ENCODE results near the gene RASSF4.
A peak's percentile ranks its signal among the peaks of the same experiment; 100 is the strongest.

RASSF4 gene

DNA sequence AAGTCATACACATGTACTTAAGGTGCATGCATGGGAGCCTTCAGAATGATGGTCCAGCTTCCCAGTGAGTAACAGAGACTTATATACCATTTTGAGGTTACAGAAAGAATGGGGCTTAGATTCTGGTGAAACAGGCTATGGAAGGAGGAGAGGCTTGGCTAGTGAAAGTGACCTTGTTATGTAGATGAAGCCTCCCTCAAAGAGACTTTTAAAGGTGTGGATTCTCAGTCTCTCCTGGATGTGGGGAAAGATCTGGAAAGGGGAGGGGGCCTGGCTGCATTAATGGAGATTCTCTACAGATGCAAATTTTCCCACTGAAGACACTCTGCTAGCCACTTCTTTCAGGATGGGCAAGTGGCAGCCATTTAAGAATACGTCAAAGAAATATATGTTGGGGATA lies 5.5 kb downstream of the RASSF4 start:
- no peak for DNase-seq

DNA sequence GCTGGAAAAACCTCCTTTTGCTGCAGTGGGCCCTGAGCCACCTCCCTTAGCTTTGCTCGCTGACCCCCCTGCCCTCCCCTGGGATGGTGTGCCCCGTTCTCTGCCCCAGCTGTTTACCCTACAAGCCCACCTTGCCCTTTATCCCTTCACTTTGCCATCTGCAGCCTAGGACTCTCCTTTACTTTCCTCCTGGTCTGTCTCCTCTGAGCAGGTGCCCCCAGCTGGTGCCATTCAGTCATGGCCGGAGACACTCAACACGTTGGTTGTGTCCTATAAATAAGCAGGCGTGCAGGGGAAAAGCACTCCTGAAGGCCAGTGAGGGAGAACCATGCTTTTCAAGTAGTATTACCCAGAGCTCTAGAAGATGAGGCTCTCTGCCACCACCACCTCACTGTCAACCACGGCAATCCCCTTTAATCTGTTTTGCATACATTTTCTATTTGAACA lies 6.1 kb downstream of the RASSF4 start:
- no peak for DNase-seq

DNA sequence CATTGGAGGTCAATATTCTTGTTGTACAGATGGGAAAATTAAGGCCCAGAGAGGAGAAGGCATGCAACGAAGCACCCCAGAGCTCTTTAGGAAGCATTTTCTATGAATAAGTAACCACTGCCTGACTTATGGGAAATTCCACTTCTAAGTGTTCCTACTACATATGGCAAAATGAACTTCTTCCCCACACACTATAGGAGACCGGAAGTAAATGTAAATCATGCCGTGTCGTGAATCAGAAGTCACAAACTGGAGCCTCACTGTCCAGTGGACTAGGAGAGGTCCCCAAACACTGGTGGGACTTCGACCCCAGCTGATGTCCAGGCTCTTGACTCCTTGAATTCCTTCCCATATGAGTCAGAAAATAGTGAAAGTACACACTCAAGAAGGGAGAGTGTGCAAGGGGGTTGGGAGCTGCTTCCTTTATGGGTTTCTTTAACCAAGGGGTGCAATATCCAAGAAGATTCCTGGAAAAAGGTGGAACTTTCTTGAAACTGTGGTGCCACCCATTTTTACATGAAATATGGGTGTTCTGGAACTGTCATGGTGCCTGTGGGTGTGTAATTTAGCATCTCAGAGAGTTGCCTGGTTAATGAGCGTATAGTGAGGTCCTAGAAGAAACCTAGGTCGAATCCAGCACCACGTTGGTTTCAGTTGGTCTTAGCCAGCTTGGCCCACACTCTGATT lies 6.7 kb downstream of the RASSF4 start:
- DNase-seq = no peak

DNA sequence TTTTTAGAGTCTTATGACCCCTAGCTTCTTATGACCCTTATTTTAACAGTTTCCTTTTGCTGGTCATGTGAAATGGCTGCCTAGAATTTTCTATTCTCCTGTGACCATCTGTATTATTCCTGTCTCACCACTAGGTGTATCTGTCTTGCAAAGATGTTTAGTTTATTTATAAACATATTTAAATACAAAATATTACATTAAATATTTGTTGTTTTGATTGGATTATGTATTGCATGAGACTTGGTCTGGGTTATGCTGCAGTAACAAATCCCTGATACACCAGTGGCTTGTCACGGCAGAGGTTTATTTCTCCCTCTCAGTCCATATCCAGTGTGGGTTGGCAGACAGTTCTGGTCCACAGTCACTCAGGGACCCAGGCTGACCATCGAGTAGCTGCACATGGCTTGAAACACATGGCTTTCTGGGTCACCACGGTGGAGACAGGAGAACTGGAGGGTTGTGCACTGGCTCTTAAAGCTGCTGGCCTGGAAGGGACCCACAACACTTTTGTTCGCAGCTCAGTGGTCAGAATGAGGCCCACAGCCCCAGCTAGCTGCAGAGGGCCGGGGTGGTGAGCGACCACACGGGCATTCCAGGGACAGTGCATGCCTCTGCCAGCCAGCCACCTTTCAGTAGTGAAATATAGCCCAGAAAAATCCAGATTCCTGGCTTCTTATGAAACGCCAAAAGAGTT lies 7.4 kb downstream of the RASSF4 start:
- DNase-seq = no peak

DNA sequence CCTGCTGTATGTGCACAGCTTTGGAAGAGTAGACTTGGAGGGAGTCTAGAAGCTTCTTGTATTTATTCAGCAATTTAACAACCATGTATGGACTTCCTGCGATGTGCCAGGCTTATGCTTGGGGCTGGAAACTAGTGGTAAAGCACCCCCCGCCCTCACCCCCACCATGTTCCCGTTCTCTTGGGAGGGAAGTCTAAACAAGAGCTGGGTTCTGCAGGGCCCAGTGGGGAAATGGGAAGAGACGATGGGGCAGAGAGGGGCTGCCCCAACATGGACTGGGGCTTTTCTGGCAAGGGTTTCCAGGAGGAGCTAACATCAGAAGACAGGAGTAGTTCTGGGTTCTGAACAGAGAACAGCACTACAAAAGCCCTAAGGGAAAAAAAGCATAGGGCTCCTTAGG lies 8.0 kb downstream of the RASSF4 start:
- DNase-seq = no peak

DNA sequence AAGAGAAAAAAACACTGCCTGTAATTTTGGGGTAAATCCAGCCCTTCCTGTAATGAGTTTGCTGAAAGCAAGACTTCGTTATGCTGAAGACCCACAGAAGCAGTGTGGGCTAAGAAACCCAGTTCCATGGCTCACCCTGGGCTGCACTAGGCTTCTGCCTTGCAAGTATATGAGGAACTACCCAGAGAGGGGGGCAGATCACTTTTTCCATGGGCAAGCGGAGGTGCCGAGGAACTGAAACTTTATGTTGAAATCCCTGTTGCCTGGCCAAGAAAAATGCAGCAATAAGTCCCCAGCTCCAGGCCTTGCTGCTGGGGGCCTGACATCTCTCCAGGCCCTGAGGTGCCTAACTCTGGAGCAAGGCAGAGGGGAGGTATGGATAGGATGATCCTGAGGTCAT lies 8.5 kb downstream of the RASSF4 start:
- DNase-seq = no peak

DNA sequence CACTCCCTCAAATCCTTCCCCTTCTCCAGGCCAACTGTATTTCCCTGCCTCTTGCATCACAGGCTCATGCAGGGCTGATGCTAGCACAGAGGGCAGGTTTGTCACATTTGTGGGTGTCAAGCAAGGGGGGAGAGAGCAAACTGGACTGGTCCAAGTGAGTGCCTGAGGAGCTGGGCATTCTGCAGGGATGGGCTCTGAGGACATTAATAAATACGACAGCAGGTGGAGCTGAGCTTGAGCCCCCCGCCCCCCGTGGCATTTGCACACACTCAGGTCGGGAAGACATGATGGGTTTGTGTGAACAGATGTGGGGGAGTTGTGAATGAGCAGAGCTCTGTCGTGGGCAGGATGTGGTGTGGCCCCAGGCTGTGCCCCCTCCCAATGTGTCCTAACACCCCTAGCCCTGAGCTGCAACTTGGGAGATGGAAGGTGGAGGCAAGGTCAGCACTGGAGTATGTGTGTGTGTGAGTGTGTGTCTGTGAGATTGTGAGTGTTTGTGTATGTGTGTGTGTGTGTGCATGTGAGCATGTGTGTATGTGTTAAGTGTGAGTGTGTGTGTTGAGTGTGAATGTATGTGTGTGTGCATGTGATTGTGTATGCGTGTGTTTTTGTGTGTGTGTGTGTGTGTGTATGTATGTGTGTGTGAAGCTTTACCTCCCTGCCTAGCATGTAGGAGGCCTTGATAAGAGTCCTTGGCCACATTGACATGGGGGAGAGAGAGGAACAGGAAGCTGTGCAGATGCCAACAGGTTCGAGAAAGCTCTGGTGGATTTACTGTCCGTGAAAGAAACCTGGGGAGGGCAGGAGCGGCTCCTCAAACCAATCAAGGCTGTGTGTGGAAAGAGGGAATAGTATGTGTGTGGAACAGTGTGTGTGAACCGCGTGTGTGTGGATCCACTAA lies 9.1 kb downstream of the RASSF4 start:
- DNase-seq = no peak

DNA sequence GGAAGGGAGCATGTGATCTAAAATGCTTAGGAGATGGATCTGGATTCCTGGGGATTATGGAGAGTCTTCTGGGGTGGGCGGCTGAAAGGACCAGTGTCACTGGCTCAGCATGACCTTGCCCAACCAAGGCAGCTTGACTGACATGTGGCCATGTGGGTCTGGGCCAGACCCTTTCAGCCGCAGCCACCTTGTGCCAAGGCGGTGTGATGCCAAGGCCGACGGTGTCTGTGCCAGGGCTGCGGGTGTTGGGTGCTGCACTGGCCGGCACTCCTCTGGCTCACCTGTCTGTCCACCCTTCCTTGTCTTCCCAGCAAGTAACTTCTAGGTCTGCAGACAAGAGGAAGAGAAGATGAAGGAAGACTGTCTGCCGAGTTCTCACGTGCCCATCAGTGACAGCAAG lies 10.3 kb downstream of the RASSF4 start:
- DNase-seq = no peak

DNA sequence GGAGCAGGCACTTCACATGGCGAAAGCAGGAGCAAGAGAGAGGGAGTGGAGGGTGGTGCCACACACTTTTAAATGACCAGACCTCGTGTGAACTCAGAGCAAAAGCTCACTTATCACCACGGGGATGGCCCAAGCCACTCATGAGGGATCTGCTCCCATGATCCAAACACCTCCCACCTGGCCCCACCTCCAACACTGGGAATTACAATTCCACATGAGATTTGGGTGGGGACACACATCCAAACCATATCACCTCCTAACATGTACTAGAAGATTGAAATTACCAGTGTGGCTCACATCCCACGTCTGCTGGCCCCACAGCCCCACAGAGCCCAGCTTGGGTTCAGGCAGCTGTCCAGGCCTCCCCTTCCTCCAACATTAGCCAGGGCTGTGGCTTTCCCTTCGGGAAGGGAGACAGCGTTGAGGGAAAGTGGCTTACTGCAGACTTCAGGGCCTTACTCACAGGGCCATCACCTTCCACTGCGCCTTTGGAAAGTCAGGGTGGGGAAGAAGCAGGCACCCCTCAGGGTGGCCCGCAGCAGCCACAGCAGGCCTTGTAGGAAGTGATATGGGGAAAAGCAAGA lies 11.3 kb downstream of the RASSF4 start:
- DNase-seq = no peak

DNA sequence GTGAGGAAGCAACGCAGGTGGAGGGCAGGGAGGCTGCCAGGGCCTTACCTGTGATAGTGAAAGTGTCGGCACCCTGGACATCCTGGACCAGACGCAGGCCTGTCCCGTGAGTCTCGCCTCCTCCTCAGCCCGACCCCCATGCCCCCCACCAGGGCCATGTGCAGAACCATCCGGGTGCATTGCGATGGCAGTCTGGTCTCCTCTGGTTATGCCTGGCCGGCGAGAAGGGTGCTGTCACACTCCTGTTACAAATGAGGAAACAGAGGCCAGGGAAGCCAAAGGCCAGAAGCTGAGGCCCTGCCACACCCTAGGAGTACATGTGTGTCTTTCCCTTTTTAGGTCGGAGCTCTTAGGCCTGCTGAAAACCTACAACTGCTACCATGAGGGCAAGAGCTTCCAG lies 11.8 kb downstream of the RASSF4 start:
- DNase-seq = no peak

DNA sequence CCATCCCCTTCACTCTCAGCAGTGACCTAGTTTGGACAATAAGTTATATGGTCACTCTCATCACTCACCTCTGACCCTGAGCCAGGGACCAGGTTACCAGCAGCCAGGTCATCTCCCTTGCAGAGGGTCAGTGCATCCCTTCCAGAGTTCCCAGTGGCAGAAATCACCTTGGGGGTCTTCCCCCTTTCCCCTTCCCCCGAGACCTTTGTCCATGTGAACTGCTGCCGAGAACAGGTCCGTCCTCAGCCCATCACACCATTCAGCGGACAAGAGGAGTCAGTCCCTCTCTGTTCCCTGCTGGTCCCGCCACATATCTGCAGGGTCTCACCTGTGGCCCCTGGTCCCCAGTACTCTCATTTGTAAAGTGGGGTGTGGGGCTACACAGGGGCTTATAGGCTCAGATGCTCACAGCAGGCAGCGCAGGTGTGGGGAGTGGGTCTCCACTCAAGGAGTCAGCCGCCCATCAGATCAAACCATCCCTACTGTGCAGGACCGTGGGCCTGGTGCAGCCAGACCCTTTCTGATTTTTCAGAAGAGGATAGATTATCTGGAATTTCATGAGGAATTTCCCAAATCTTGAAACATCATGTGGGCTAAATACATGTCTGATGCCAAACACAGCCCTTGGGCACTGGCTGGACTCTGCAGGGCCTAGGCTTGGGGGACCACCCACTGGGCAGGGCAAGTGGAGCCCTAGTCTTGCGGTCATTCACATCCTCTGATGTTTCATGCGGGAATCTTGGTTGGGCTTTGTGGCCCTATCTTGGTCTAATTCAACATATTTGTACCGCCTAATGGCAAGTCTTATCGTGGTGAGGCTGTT lies 12.5 kb downstream of the RASSF4 start:
- DNase-seq = no peak

DNA sequence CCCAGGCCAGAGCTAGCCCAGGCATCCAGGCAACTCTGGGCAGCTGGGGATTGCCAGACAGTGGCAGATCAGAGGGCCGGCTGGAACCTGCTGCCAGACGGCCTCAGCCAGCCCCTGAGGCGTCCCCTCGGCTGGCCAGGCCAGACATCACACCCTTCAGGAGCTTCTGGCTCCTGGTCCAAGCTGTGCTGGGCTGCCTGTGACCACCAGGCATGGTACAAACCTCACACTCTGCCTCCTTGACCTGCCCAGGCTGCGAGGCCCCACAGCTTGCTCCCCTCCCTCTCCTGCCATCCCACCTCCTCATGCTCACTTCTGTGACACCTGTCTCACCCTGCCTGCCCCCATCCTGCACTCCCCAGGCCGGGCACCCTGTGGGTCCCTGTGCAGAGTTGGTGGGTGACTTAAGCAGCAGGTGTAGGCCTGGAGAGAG lies 13.3 kb downstream of the RASSF4 start:
- DNase-seq = no peak

DNA sequence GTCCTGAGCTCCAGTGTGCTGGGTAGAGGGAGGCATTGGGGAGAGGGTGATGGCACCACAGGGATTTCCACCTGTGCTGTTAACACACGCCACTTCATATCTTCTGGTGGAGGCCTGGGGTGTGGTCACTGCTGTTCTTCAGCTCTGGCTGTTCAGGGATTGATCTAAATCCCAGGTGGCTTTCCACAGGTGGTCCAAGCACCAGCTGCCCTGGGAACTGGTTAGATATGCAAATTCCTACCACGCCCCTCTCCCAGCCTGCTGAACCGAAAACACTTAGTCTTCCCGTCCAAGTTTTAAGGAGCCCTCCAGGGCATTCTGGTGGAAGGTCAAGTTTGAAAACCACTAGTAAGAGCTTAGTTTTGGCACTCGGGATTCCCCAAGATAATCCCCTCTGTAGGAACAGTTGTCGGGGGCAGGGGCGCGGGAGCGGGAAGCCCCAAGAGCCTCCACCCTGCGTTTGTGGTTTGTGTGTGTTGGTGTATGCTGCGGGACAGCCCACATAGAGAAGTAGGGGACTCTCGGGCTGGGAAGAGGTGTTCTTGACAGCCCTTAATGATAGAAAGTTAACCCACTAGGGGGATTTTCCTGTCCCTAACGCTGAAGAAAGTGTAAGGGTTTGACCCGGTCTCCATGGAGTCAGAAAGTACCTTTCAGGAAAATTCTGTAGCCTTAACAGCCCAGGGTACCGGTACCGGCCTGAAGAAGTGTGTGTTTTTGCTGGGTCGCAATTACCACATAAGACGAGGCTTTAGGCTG lies 13.9 kb downstream of the RASSF4 start:
- no peak for DNase-seq

DNA sequence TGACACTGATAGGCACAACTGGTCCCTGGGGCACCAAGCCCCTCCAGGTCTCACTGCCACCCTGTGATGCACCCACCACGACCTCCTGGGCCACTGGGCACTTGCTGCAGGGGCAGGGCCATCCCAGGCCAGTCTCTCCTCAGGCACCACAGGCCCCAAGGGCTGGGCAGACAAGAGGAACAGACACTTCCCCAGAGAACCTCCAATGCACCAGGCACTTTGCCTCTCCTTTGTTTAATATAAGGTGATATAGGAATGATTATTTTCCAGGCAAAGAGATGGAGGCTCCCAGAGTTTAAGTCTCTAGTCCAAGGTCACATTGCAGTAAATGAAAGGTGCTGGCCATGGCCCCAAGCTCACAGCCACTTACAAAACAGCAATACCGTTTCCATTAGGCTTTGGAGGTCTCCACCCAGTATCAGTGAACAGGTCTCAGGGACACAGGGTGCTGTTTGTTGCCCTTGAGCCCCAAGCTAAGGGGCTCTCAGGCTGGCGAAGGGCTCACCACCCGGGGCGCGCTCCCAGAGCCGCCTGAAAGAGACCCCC lies 14.6 kb downstream of the RASSF4 start:
- DNase-seq = no peak

DNA sequence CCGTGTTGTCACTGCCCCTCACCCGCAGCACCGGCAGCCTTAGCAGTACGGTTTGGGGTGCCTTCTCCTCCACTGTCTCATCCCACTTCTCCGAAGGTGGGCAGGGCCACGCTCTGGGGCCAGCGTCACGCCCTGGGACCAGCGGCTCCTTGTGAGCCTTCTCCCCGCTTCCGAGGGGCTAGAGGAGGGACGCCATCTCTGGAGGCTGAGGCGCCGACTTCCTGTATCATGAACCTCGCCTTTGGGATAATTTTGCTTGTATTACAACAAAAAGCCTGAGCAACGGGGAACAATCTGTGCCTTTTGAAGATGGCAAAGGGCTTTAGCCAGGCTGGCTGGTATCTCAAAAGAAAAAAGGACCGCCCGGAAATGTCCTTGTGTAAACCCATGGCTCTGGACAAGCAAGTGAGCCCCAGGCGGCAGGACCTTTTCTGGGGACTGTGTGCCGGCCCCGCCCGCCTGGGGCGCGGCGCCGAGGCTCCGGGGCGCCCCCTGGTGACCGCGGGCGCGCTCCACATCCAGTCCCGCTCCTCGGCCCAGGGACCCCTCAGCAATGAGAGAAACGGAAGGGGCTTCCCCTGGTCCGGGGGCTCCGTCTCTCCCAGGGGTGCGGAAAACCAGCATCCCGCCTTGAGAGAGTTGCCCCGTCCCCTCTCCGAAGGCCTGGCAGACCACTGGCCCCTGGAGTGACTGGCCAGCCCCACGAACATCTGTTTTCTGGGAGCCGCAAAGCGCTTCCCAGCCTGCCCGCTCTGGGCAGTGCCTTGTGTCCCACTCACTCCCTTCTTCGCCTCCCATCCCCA lies 15.2 kb downstream of the RASSF4 start:
- DNase-seq = peak; percentile 73

DNA sequence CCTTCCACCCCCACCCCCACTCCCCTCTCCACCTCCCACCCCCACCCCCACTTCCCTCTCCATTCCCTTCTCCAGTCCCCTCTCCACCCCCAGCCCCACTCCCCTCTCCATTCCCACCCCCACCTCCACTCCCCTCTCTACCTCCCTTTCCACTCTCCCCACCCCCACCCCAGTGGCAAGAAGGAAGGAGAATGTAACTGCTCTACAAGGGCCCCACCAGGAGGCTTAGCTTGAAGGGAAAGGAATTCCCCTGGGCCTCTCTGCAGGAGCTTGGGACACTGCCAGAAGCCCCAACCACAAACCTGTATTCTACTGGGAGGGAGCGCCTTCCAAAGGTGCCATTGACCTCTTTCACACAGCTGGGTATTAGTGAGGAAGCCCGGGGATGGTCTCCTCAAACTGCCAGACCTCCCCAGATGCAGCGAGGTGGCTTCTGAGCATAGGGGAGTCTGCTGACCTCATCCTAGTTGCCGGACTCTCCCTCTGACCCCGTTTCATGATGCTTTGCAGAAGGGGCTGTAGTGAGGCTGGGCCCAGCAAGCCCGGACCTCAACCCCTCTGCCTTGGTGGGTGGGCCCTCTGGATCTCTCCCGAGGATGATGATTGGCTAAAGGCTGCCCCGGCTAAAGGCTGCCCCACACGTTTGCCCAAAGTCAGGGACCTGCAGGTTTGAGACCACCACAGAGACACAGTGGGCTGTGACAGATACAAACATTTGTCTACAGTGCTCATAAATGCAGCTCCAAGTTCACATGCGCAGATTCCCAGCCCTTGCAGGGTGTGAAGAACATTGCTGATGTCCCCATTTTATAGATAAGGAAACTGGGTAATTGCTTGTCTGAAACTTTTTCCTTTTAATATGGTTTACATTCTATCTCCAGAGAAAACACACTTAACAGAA lies 16.1 kb downstream of the RASSF4 start:
- no peak for DNase-seq

DNA sequence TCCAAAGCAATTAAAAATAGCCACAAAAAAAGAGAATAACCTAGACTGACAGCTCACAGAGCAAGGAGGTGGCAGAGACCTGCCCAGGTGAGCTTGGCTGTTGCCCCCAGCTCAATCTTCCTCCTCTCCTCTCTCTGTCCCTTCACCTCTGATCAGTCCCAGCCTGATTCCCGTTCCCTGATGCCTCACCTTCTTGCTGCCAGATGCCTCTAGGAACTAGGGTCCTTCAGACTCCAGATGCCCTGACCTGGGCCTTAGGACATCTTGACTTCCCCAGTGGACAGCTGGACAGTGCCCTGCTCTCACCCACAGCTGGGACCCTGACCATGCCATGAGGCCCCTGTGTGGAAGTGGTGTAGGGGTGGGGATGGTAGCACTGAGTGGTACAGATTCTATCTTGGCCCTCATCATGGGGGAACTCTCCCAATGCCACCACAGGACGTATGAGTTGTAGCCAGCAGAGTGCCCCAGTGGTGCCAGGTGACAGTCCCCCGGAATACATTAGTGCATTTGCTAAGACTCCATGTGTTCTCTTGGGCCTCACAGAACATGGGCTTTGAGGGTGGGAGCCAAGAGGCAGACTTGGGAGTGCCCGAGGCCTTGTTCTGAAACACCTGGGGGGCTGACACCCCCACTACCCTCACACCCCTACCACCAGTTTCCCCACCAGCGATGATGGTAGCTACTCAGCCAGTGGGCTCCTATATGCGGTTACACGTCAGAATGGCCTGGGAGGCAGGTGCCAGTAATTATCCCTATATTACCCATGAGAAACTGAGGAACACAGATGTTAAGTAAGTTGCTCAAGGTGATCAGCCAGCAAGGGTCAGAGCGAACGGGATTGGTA lies 17.0 kb downstream of the RASSF4 start:
- no peak for DNase-seq

Data from activated CD4-positive, alpha-beta T cell treated with anti-CD3 and anti-CD28 coated beads for 48 hours (primary cell).